ENCODE results near the gene CAB39. TPM values are rescaled to one million over a fixed set of nuclear protein-coding genes. Genes with fewer than 3 reads are reported as not detected.

CAB39 gene
- total RNA-seq, 1 experiment from 2014 or later = 91.7 TPM

DNA sequence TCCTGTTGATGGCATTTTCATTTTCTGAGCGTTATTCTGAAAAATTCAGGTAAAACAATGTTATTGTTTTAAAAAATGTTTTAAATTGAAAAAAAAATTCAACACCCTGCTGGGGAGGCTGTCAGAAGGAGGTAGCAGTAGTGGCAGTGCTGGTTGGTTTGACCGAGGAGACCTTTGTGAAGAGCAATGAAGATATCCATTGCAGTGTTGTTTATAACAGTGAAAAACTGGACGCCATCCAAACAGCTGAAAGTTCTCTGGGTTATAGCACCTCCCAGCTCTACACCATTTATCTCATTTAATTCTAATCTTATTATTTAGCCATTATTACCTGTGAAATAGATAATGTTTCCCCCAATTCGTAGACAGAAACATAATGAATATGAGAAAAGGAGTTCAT lies 139.5 kb downstream of the CAB39 start:
- CTCF ChIA-PET = interaction anchor here (0.6 to 1.1 kb wide), 2 partner anchors 28 to 118 kb away, joined by 3 read pairs; no protein-coding TSS in a partner anchor
- TF ChIP-seq, protein P1, sequence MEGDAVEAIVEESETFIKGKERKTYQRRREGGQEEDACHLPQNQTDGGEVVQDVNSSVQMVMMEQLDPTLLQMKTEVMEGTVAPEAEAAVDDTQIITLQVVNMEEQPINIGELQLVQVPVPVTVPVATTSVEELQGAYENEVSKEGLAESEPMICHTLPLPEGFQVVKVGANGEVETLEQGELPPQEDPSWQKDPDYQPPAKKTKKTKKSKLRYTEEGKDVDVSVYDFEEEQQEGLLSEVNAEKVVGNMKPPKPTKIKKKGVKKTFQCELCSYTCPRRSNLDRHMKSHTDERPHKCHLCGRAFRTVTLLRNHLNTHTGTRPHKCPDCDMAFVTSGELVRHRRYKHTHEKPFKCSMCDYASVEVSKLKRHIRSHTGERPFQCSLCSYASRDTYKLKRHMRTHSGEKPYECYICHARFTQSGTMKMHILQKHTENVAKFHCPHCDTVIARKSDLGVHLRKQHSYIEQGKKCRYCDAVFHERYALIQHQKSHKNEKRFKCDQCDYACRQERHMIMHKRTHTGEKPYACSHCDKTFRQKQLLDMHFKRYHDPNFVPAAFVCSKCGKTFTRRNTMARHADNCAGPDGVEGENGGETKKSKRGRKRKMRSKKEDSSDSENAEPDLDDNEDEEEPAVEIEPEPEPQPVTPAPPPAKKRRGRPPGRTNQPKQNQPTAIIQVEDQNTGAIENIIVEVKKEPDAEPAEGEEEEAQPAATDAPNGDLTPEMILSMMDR (IDR thresholded peaks at IDR 0.05; ENCODE audit: unreplicated experiment) = no peak
- Mint-ChIP-seq H3K4me1 (ENCODE audit: insufficient read depth, unreplicated experiment) (peaks cover 11% of the 10 kb centered on the region), H3K27ac (ENCODE audit: low read depth, unreplicated experiment) (no peak overlapping the region), H3K36me3 (ENCODE audit: insufficient read depth, unreplicated experiment) (peaks cover 5% of the 10 kb centered on the region), H3K9me3 (ENCODE audit: unreplicated experiment) (no peaks in the 10 kb centered on the region), H3K27me3 (ENCODE audit: insufficient read depth, unreplicated experiment) (peaks cover 61% of the 10 kb centered on the region), H3K4me3 (ENCODE audit: unreplicated experiment) (no peak overlapping the region)
- intact Hi-C loops (cut with micrococcal nuclease) = no loop called here
- DNase-seq (ENCODE audit: unreplicated experiment) = no peak
- no TSS peak for BruUV-seq (replicated peaks)
- POLR2A ChIA-PET = no interaction called here

DNA sequence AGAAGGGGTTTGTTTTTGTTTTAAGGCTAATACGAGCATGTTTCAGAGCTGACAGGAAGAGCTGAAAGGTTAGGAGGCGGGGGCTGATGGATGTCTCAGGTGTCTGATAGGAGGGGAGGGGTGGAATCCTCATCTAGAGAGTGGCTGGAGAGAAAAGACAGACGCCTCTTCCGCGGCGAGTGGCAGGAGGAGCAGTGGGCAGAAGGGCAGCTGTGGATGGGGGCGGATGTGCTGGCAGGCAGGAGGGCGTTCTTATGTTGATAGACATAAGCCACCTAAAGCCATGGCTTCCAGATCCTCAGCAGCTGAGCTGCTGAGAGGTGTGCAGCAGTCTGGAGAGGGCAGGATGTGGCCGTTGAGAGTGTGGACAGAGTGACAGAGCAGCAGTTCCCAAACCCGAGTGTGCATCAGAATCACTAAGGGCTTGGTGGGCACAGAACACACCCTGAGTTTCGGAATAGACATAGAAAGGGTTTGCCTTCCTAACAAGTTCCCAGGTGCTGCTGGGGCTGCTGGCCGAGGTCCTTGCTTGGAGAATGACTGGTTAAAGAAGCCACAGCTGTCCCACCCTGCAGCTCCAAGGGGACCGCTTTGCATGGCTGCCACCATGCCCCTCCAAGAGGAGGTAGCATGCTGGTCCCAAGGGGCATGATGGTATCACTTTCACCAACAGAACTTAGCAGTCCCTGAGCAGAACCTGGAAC lies 149.1 kb downstream of the CAB39 start:
- ChIA-PET CTCF (interaction anchor here (0.7 to 1.0 kb wide), 3 partner anchors 8 to 63 kb away, joined by 3 to 6 read pairs (median 3); partner anchors contain the start of gene GPR55), POLR2A (no interaction called here)
- Mint-ChIP-seq H3K36me3 (ENCODE audit: insufficient read depth, unreplicated experiment) (peaks cover 5% of the 10 kb centered on the region), H3K27ac (ENCODE audit: low read depth, unreplicated experiment) (no peak overlapping the region), H3K4me1 (ENCODE audit: insufficient read depth, unreplicated experiment) (peaks cover 5% of the 10 kb centered on the region), H3K27me3 (ENCODE audit: insufficient read depth, unreplicated experiment) (peaks cover 66% of the 10 kb centered on the region), H3K9me3 (ENCODE audit: unreplicated experiment) (no peaks in the 10 kb centered on the region), H3K4me3 (ENCODE audit: unreplicated experiment) (no peak overlapping the region)
- no peak for DNase-seq (ENCODE audit: unreplicated experiment)
- BruUV-seq (replicated peaks) = no TSS peak
- intact Hi-C loops (cut with micrococcal nuclease) = no loop called here
- TF ChIP-seq, protein P1 (IDR thresholded peaks at IDR 0.05; ENCODE audit: unreplicated experiment) = no peak

GRCh38 chr2:230862292-230862691 lies 149.7 kb downstream of the CAB39 start:
- Mint-ChIP-seq H3K4me3 (ENCODE audit: unreplicated experiment) (no peak overlapping the region), H3K27ac (ENCODE audit: low read depth, unreplicated experiment) (no peak overlapping the region), H3K4me1 (ENCODE audit: insufficient read depth, unreplicated experiment) (peaks cover 5% of the 10 kb centered on the region), H3K36me3 (ENCODE audit: insufficient read depth, unreplicated experiment) (peaks cover 5% of the 10 kb centered on the region), H3K9me3 (ENCODE audit: unreplicated experiment) (no peaks in the 10 kb centered on the region), H3K27me3 (ENCODE audit: insufficient read depth, unreplicated experiment) (peaks cover 60% of the 10 kb centered on the region)
- ChIA-PET POLR2A (no interaction called here), CTCF (interaction anchor here (0.7 to 1.1 kb wide), 3 partner anchors 9 to 125 kb away, joined by 3 to 6 read pairs (median 3); partner anchors contain the start of gene GPR55)
- BruUV-seq (replicated peaks) = no TSS peak
- DNase-seq (ENCODE audit: unreplicated experiment) = no peak
- intact Hi-C loops (cut with micrococcal nuclease) = no loop called here
- TF ChIP-seq, protein P1 (IDR thresholded peaks at IDR 0.05; ENCODE audit: unreplicated experiment) = no peak

- TF ChIP-seq, protein P1 (IDR thresholded peaks at IDR 0.05; ENCODE audit: unreplicated experiment) = no peak
- peaks cover 5% of the 10 kb centered on the region for H3K4me1 Mint-ChIP-seq (ENCODE audit: insufficient read depth, unreplicated experiment)
- CTCF ChIA-PET = interaction anchor here (1.0 to 1.1 kb wide), 2 partner anchors 62 to 124 kb away, joined by 3 read pairs; partner anchors contain the start of gene GPR55
Measured at GRCh38 chr2:230863031-230863430, 150.4 kb downstream of the CAB39 start.

More at GRCh38 chr2:230863031-230863430, 150.4 kb downstream of the CAB39 start:
- Mint-ChIP-seq H3K9me3 (ENCODE audit: unreplicated experiment) (no peaks in the 10 kb centered on the region), H3K36me3 (ENCODE audit: insufficient read depth, unreplicated experiment) (peaks cover 5% of the 10 kb centered on the region), H3K27ac (ENCODE audit: low read depth, unreplicated experiment) (no peak overlapping the region), H3K27me3 (ENCODE audit: insufficient read depth, unreplicated experiment) (peaks cover 53% of the 10 kb centered on the region), H3K4me3 (ENCODE audit: unreplicated experiment) (peak overlapping the region; percentile 88)
- intact Hi-C loops (cut with micrococcal nuclease) = no loop called here
- BruUV-seq (replicated peaks) = no TSS peak
- no peak for DNase-seq (ENCODE audit: unreplicated experiment)
- POLR2A ChIA-PET = interaction anchor here (1.3 kb wide), 1 partner anchor 10 kb away, joined by 3 read pairs; no protein-coding TSS in a partner anchor
